Measurements from ENCODE around the gene GRWD1. TPM values are rescaled to one million over a fixed set of nuclear protein-coding genes. Genes with fewer than 3 reads are reported as not detected.
A peak's percentile ranks its signal among the peaks of the same experiment; 100 is the strongest.

The GRWD1 gene
- total and polyA plus RNA-seq, 2 of the 13 experiments (the other 11 are each of a cell fraction or from before 2014, with no cell fraction given) = 10.8 to 46.6 TPM

DNA sequence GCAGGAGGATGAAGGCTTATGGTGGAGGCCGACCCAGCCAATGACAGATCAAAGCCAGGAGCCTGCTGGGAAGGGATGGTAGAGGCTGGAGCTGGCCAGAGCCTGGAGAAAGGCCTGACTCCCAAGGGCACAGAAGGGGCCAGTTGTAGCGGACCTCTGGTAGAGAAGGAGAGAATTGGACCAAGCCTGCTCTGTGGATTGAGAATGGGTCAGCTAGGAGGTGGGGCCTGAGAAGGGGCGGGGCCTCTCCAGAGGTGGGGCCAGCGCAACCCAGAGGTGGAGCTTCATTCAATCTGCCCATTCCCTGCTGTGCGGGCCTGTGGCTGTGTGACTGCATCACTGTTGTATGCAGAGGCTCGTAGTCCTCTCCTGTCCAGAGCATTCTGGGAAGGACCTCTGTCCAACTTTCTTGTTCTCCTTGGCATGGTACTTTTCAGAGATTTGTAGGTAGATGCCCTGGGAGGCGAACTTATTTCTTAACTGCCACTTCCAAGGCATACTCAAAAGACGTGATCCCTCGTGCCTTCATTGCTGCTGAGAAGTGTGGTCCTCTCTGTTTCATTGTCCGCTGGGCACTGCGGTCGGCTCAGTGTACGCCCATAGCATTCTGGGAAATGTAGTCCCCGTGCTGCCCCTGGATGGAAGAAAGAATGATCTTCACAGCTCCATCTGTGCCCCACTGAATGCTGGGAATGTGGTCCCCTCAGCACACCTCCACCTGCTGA, 45.6 kb upstream of the GRWD1 start (continued):
- TF ChIP-seq, protein P1, sequence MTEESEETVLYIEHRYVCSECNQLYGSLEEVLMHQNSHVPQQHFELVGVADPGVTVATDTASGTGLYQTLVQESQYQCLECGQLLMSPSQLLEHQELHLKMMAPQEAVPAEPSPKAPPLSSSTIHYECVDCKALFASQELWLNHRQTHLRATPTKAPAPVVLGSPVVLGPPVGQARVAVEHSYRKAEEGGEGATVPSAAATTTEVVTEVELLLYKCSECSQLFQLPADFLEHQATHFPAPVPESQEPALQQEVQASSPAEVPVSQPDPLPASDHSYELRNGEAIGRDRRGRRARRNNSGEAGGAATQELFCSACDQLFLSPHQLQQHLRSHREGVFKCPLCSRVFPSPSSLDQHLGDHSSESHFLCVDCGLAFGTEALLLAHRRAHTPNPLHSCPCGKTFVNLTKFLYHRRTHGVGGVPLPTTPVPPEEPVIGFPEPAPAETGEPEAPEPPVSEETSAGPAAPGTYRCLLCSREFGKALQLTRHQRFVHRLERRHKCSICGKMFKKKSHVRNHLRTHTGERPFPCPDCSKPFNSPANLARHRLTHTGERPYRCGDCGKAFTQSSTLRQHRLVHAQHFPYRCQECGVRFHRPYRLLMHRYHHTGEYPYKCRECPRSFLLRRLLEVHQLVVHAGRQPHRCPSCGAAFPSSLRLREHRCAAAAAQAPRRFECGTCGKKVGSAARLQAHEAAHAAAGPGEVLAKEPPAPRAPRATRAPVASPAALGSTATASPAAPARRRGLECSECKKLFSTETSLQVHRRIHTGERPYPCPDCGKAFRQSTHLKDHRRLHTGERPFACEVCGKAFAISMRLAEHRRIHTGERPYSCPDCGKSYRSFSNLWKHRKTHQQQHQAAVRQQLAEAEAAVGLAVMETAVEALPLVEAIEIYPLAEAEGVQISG (CRISPR knock-in tag; IDR thresholded peaks at IDR 0.05) = peak; percentile 72
- TF ChIP-seq FOXA1 (IDR thresholded peaks at IDR 0.05) (no peak), FOXA1 (CRISPR knock-in tag; IDR thresholded peaks at IDR 0.05) (0 out of 2 replicates have a peak, but pooled peaks have one; percentile 16), RXRB (CRISPR knock-in tag; IDR thresholded peaks at IDR 0.05; ENCODE audit: borderline replicate concordance) (peak; percentile 39; the same call in 1 of the 2 replicates), HOXA3 (CRISPR knock-in tag; IDR thresholded peaks at IDR 0.05) (peak; percentile 60; the same call in 1 of the 2 replicates), GATAD1 (CRISPR knock-in tag; IDR thresholded peaks at IDR 0.05) (peak; percentile 51; the same call in 1 of the 2 replicates), ZIK1 (CRISPR knock-in tag; IDR thresholded peaks at IDR 0.05; ENCODE audit: borderline replicate concordance, low read depth) (0 out of 2 replicates have a peak, but pooled peaks have one; percentile 42), ZNF556 (CRISPR knock-in tag; IDR thresholded peaks at IDR 0.05; ENCODE audit: borderline replicate concordance) (no peak), HCFC1 (IDR thresholded peaks at IDR 0.05; ENCODE audit: low read depth, low read length) (peak; percentile 77), CBFB (CRISPR knock-in tag; IDR thresholded peaks at IDR 0.05) (0 out of 2 replicates have a peak, but pooled peaks have one; percentile 17), THAP11 (CRISPR knock-in tag; IDR thresholded peaks at IDR 0.05) (peak; percentile 98), ZNF274 (CRISPR knock-in tag; IDR thresholded peaks at IDR 0.05) (0 out of 2 replicates have a peak, but pooled peaks have one; percentile 8), ZFY (CRISPR knock-in tag; IDR thresholded peaks at IDR 0.05) (peak; percentile 54), GATAD2A (CRISPR knock-in tag; IDR thresholded peaks at IDR 0.05) (0 out of 2 replicates have a peak, but pooled peaks have one; percentile 11), KLF16 (CRISPR knock-in tag; IDR thresholded peaks at IDR 0.05) (0 out of 4 replicates have a peak, but pooled peaks of 1 of the 2 experiments have one; percentile 19), ZNF12 (CRISPR knock-in tag; IDR thresholded peaks at IDR 0.05) (peak; percentile 52; the same call in 1 of the 2 replicates), ZNF761 (CRISPR knock-in tag; conservative IDR thresholded peaks at IDR 0.05) (no peak), THYN1 (CRISPR knock-in tag; IDR thresholded peaks at IDR 0.05; ENCODE audit: borderline replicate concordance, low read depth) (no peak)
- TF ChIP-seq, protein P2, sequence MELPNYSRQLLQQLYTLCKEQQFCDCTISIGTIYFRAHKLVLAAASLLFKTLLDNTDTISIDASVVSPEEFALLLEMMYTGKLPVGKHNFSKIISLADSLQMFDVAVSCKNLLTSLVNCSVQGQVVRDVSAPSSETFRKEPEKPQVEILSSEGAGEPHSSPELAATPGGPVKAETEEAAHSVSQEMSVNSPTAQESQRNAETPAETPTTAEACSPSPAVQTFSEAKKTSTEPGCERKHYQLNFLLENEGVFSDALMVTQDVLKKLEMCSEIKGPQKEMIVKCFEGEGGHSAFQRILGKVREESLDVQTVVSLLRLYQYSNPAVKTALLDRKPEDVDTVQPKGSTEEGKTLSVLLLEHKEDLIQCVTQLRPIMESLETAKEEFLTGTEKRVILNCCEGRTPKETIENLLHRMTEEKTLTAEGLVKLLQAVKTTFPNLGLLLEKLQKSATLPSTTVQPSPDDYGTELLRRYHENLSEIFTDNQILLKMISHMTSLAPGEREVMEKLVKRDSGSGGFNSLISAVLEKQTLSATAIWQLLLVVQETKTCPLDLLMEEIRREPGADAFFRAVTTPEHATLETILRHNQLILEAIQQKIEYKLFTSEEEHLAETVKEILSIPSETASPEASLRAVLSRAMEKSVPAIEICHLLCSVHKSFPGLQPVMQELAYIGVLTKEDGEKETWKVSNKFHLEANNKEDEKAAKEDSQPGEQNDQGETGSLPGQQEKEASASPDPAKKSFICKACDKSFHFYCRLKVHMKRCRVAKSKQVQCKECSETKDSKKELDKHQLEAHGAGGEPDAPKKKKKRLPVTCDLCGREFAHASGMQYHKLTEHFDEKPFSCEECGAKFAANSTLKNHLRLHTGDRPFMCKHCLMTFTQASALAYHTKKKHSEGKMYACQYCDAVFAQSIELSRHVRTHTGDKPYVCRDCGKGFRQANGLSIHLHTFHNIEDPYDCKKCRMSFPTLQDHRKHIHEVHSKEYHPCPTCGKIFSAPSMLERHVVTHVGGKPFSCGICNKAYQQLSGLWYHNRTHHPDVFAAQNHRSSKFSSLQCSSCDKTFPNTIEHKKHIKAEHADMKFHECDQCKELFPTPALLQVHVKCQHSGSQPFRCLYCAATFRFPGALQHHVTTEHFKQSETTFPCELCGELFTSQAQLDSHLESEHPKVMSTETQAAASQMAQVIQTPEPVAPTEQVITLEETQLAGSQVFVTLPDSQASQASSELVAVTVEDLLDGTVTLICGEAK (IDR thresholded peaks at IDR 0.05) = no peak
- TF ChIP-seq, protein P2 (CRISPR knock-in tag; IDR thresholded peaks at IDR 0.05) = peak; percentile 93

Data from HepG2 (cell line).